GM12878 (cell line): ENCODE measurements around the gene KIF6. TPM values are rescaled to one million over a fixed set of nuclear protein-coding genes. Genes with fewer than 3 reads are reported as not detected.

Source experiments
- ATAC-seq: fragments of 200-7000 bp; cut with Tn5 transposase; 3 replicates; pipeline ENCODE4 v1.9.1; 2020; ENCODE audit warnings: mild to moderate bottlenecking, moderate library complexity
- BruUV-seq: library from RNA; stranded (reverse); fragments of 400-500 nt; replicated peaks from 2 replicates; lab custom pipeline; 2021; lab: Mats Ljungman, UMichigan
- CTCF ChIA-PET: fragments of 300-600 bp; sonication (Branson Sonifier 250); formaldehyde crosslinking; extraction: SDS; loops from one replicate; lab custom pipeline; 2021; ENCODE audit warnings: inconsistent platforms; lab: Yijun Ruan, JAX
- POLR2A ChIA-PET: fragments of 350-600 bp; formaldehyde crosslinking; extraction: SDS; loops from one replicate; lab custom pipeline; 2021; ENCODE audit warnings: inconsistent platforms; lab: Charles Lee
- RAD21 ChIA-PET: fragments of 300-600 bp; sonication (Branson Sonifier 250); formaldehyde crosslinking; loops from one replicate; lab custom pipeline; 2023; ENCODE audit warnings: antibody characterized with exemption; ENCODE audit not compliant: unreplicated experiment; lab: Charles Lee
- SMC1A ChIA-PET: fragments of 300-600 bp; sonication (Branson Sonifier 250); formaldehyde crosslinking; loops from one replicate; lab custom pipeline; 2023; ENCODE audit not compliant: unreplicated experiment, uncharacterized antibody; lab: Charles Lee
- DNase-seq: peaks from one replicate; pipeline ENCODE4 v3.0.0-alpha.2; 2011; ENCODE audit warnings: low read depth, low spot score
- FAIRE-seq: peaks from 3 replicates; lab custom pipeline; 2011; peaks lifted over from hg19 to GRCh38; lab: Jason Lieb, UNC
- H2AFZ ChIP-seq: 2 replicates; pipeline ENCODE4 v1.6.0; 2011; ENCODE audit warnings: low read depth, low read length, control low read depth; ENCODE audit not compliant: control insufficient read depth
- H3K27ac ChIP-seq: 2 replicates; pipeline ENCODE4 v1.5.1; 2011; ENCODE audit warnings: control low read depth; ENCODE audit not compliant: control insufficient read depth, insufficient read depth
- H3K27me3 ChIP-seq, 2 experiments: replicated peaks in 1 of 2; 2 replicates each; pipeline versions ENCODE4 v1.6.0 to v1.6.1; 2011; ENCODE audit warnings: low read length in 1 of 2; ENCODE audit not compliant: control insufficient read depth in 2 of 2, insufficient read depth in 2 of 2
- H3K36me3 ChIP-seq, 2 experiments: 2 replicates each; pipeline ENCODE4 v1.5.1; 2011; ENCODE audit warnings: low read length in 1 of 2; ENCODE audit not compliant: control insufficient read depth in 2 of 2, insufficient read depth in 2 of 2
- H3K4me1 ChIP-seq: 2 replicates; pipeline ENCODE4 v1.6.1; 2011; ENCODE audit warnings: mild to moderate bottlenecking, low read length, moderate library complexity, mixed read lengths; ENCODE audit not compliant: control insufficient read depth, insufficient read depth
- H3K4me2 ChIP-seq: 2 replicates; pipeline ENCODE4 v1.6.0; 2011; ENCODE audit warnings: control low read depth; ENCODE audit not compliant: control insufficient read depth, insufficient read depth
- H3K4me3 ChIP-seq: fragments of 200-600 bp; sonication (generic); 2 replicates; pipeline ENCODE4 v1.5.1; 2016
- H3K79me2 ChIP-seq: 2 replicates; pipeline ENCODE4 v1.6.0; 2011; ENCODE audit warnings: low read length; ENCODE audit not compliant: control insufficient read depth, insufficient read depth
- H3K9ac ChIP-seq: 2 replicates; pipeline ENCODE4 v1.8.0; 2011; ENCODE audit warnings: low read length, control low read depth, mixed read lengths; ENCODE audit not compliant: control insufficient read depth, insufficient read depth
- H3K9me3 ChIP-seq: replicated peaks from 3 replicates; pipeline ENCODE4 v1.5.1; 2011; ENCODE audit warnings: mild to moderate bottlenecking, low read length; ENCODE audit not compliant: control insufficient read depth, insufficient read depth
- H4K20me1 ChIP-seq: 2 replicates; pipeline ENCODE4 v1.6.0; 2011; ENCODE audit not compliant: control insufficient read depth, insufficient read depth
- EGR1 ChIP-seq, 2 experiments: IDR thresholded peaks; 1 replicate in 1 of 2; 2 replicates in 1 of 2; pipeline ENCODE4 v1.6.1; 2011 to 2012; ENCODE audit warnings: low read depth in 2 of 2, low read length in 2 of 2, borderline replicate concordance in 1 of 2, mild to moderate bottlenecking in 1 of 2, moderate library complexity in 1 of 2
- EZH2 ChIP-seq: IDR thresholded peaks from 2 replicates; pipeline ENCODE4 v1.6.1; 2012; ENCODE audit warnings: low read depth, mild to moderate bottlenecking, control low read depth, inconsistent platforms, low read length, borderline replicate concordance; ENCODE audit not compliant: control insufficient read depth
- GATAD2B ChIP-seq: fragments of 450-650 bp; conservative IDR thresholded peaks from 2 replicates; pipeline ENCODE4 v1.6.1; 2017; ENCODE audit warnings: low read depth, mild to moderate bottlenecking, moderate library complexity
- LARP7 ChIP-seq: fragments of 450-650 bp; IDR thresholded peaks from 2 replicates; pipeline ENCODE4 v1.6.1; 2017; ENCODE audit warnings: mild to moderate bottlenecking
- NRF1 ChIP-seq: conservative IDR thresholded peaks from 2 replicates; pipeline ENCODE4 v1.6.1; 2011; ENCODE audit warnings: mild to moderate bottlenecking, low read depth, low read length, improper control_type of control experiment
- RAD51 ChIP-seq: fragments of 450-650 bp; IDR thresholded peaks from 2 replicates; pipeline ENCODE4 v1.6.1; 2016; ENCODE audit warnings: moderate library complexity, mild to moderate bottlenecking, inconsistent platforms
- STAT3 ChIP-seq: IDR thresholded peaks from 2 replicates; pipeline ENCODE4 v1.6.1; 2011; ENCODE audit warnings: low read depth, low read length, improper control_type of control experiment
- SUPT20H ChIP-seq: IDR thresholded peaks from 2 replicates; pipeline ENCODE4 v1.6.1; 2011; ENCODE audit warnings: low read depth, mild to moderate bottlenecking, low read length, moderate library complexity, borderline replicate concordance; ENCODE audit not compliant: control insufficient read depth
- TCF3 ChIP-seq: IDR thresholded peaks from 2 replicates; pipeline ENCODE4 v1.6.1; 2012; ENCODE audit warnings: low read depth, mild to moderate bottlenecking, low read length, borderline replicate concordance; ENCODE audit not compliant: insufficient read depth
- WGBS: methylation state at CpG from one replicate; pipeline ENCODE4 v1.1.6; 2016; ENCODE audit warnings: low lambda C conversion rate; ENCODE audit not compliant: insufficient replicate concordance, insufficient coverage; ENCODE audit errors: missing lambda C conversion rate; 5-methylcytosine and 5-hydroxymethylcytosine counted together
- in situ Hi-C: fragments of 300-500 bp; cut with MboI; formaldehyde crosslinking; loops from 9 replicates; pipeline ENCODE4 v1.14.3; 2018; ENCODE audit warnings: mixed read lengths
- intact Hi-C: fragments of 100-400 bp; cut with micrococcal nuclease; formaldehyde crosslinking; loops from one replicate; pipeline ENCODE4 v1.14.2; 2022; ENCODE audit not compliant: unreplicated experiment
- polyA plus RNA-seq, 11 experiments: library from polyadenylated mRNA; depleted of rRNA in 4 of 11; unstranded in 6 of 11; stranded (reverse) in 5 of 11; fragments of >200 nt; fragmentation: Nextera tagmentation in 4 of 11; fragmentation: Illumina TruSeq in 1 of 11; extraction: Ambion mirVana in 4 of 11; extraction: Trizol in 1 of 11; gene quantifications; 1 replicate in 1 of 11; 2 replicates in 10 of 11; pipeline versions ENCODE4 v1.2.1 to v1.2.3, GENCODE V29; 2011 to 2016; ENCODE audit warnings: inconsistent platforms in 2 of 11, missing spikeins in 2 of 11, low read depth in 1 of 11
- total RNA-seq, 4 experiments: library from RNA; depleted of rRNA in 3 of 4; stranded (reverse); fragments of >200 nt in 3 of 4; fragmentation: Illumina TruSeq in 1 of 4; extraction: Trizol in 1 of 4; gene quantifications; 2 replicates each; pipeline versions ENCODE4 v1.2.1 to v1.2.3, GENCODE V29; 2013 to 2021
- TF ChIP-seq, protein P1 (sequence below): fragments of 450-650 bp; IDR thresholded peaks from 2 replicates; pipeline ENCODE4 v1.6.1; 2017; ENCODE audit warnings: antibody characterized with exemption, mild to moderate bottlenecking, moderate library complexity
- TF ChIP-seq, protein P2 (sequence below): IDR thresholded peaks from 2 replicates; pipeline ENCODE4 v1.6.1; 2011; ENCODE audit warnings: borderline replicate concordance, low read depth, mild to moderate bottlenecking, moderate library complexity, mixed read lengths, low read length; ENCODE audit not compliant: insufficient read depth; ENCODE audit errors: extremely low read length
- TF ChIP-seq, protein P3 (sequence below): fragments of 450-650 bp; IDR thresholded peaks from 2 replicates; pipeline ENCODE4 v1.6.1; 2017; ENCODE audit warnings: mild to moderate bottlenecking, moderate library complexity
- TF ChIP-seq, protein P4 (sequence below): IDR thresholded peaks from 2 replicates; pipeline ENCODE4 v1.6.1; 2011; ENCODE audit warnings: borderline replicate concordance, low read depth, mild to moderate bottlenecking, moderate library complexity, low read length; ENCODE audit not compliant: insufficient read depth, poor library complexity, severe bottlenecking

Gene KIF6
- total and polyA plus RNA-seq, 10 of the 15 experiments (the other 5 are each of a cell fraction or from before 2014, with no cell fraction given), result 0.09 to 1.0 (median 0.28) TPM

- Histone ChIP-seq H3K27ac (no peak overlapping the region), H3K4me2 (no peak overlapping the region), H3K27me3 (no peaks in the 10 kb centered on the region), H4K20me1 (no peaks in the 10 kb centered on the region), H3K79me2 (no peaks in the 10 kb centered on the region), H3K9me3 (no peaks in the 10 kb centered on the region), H3K36me3 (no peaks in the 10 kb centered on the region), H3K4me1 (no peaks in the 10 kb centered on the region), H2AFZ (no peak overlapping the region), H3K4me3 (no peak overlapping the region), H3K9ac (no peak overlapping the region)
- ATAC-seq (no peak), FAIRE-seq (no peak), DNase-seq (no peak)
- in situ Hi-C loops (no loop called here), intact Hi-C loops (no loop called here)
- SMC1A ChIA-PET, result interaction anchor here (0.9 to 2.9 kb wide), 5 partner anchors 8 to 110 kb away, joined by 3 to 8 read pairs (median 4); no protein-coding TSS in a partner anchor
- no TSS peak for BruUV-seq
- TF ChIP-seq, protein P1, sequence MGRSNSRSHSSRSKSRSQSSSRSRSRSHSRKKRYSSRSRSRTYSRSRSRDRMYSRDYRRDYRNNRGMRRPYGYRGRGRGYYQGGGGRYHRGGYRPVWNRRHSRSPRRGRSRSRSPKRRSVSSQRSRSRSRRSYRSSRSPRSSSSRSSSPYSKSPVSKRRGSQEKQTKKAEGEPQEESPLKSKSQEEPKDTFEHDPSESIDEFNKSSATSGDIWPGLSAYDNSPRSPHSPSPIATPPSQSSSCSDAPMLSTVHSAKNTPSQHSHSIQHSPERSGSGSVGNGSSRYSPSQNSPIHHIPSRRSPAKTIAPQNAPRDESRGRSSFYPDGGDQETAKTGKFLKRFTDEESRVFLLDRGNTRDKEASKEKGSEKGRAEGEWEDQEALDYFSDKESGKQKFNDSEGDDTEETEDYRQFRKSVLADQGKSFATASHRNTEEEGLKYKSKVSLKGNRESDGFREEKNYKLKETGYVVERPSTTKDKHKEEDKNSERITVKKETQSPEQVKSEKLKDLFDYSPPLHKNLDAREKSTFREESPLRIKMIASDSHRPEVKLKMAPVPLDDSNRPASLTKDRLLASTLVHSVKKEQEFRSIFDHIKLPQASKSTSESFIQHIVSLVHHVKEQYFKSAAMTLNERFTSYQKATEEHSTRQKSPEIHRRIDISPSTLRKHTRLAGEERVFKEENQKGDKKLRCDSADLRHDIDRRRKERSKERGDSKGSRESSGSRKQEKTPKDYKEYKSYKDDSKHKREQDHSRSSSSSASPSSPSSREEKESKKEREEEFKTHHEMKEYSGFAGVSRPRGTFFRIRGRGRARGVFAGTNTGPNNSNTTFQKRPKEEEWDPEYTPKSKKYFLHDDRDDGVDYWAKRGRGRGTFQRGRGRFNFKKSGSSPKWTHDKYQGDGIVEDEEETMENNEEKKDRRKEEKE, result no peak
- TF ChIP-seq SUPT20H (no peak), EGR1 (IDR thresholded peaks at IDR 0.05; ENCODE audit: borderline replicate concordance in 1 of 2, low read depth in 2 of 2, low read length in 2 of 2) (no peak), NRF1 (no peak), TCF3 (no peak), EZH2 (no peak), LARP7 (no peak), GATAD2B (no peak), STAT3 (no peak), RAD51 (no peak)
- TF ChIP-seq, protein P2, sequence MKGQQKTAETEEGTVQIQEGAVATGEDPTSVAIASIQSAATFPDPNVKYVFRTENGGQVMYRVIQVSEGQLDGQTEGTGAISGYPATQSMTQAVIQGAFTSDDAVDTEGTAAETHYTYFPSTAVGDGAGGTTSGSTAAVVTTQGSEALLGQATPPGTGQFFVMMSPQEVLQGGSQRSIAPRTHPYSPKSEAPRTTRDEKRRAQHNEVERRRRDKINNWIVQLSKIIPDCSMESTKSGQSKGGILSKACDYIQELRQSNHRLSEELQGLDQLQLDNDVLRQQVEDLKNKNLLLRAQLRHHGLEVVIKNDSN, result no peak
- TF ChIP-seq, protein P3, sequence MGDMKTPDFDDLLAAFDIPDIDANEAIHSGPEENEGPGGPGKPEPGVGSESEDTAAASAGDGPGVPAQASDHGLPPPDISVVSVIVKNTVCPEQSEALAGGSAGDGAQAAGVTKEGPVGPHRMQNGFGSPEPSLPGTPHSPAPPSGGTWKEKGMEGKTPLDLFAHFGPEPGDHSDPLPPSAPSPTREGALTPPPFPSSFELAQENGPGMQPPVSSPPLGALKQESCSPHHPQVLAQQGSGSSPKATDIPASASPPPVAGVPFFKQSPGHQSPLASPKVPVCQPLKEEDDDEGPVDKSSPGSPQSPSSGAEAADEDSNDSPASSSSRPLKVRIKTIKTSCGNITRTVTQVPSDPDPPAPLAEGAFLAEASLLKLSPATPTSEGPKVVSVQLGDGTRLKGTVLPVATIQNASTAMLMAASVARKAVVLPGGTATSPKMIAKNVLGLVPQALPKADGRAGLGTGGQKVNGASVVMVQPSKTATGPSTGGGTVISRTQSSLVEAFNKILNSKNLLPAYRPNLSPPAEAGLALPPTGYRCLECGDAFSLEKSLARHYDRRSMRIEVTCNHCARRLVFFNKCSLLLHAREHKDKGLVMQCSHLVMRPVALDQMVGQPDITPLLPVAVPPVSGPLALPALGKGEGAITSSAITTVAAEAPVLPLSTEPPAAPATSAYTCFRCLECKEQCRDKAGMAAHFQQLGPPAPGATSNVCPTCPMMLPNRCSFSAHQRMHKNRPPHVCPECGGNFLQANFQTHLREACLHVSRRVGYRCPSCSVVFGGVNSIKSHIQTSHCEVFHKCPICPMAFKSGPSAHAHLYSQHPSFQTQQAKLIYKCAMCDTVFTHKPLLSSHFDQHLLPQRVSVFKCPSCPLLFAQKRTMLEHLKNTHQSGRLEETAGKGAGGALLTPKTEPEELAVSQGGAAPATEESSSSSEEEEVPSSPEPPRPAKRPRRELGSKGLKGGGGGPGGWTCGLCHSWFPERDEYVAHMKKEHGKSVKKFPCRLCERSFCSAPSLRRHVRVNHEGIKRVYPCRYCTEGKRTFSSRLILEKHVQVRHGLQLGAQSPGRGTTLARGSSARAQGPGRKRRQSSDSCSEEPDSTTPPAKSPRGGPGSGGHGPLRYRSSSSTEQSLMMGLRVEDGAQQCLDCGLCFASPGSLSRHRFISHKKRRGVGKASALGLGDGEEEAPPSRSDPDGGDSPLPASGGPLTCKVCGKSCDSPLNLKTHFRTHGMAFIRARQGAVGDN, result no peak
- TF ChIP-seq, protein P4, sequence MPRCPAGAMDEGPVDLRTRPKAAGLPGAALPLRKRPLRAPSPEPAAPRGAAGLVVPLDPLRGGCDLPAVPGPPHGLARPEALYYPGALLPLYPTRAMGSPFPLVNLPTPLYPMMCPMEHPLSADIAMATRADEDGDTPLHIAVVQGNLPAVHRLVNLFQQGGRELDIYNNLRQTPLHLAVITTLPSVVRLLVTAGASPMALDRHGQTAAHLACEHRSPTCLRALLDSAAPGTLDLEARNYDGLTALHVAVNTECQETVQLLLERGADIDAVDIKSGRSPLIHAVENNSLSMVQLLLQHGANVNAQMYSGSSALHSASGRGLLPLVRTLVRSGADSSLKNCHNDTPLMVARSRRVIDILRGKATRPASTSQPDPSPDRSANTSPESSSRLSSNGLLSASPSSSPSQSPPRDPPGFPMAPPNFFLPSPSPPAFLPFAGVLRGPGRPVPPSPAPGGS, result no peak
- RAD21 ChIA-PET, result no interaction called here
- WGBS, result 4% methylated on average over 2 of the region's 2 CpGs
- CTCF ChIA-PET, result interaction anchor here (0.6 to 1.3 kb wide), 3 partner anchors 8 to 170 kb away, joined by 3 to 4 read pairs (median 3); no protein-coding TSS in a partner anchor
- POLR2A ChIA-PET, result no interaction called here
Observed at GRCh38 chr6:39518221-39518620, 207.0 kb downstream of the KIF6 start.
